Measurements from ENCODE around the gene SLC25A51.

DNA sequence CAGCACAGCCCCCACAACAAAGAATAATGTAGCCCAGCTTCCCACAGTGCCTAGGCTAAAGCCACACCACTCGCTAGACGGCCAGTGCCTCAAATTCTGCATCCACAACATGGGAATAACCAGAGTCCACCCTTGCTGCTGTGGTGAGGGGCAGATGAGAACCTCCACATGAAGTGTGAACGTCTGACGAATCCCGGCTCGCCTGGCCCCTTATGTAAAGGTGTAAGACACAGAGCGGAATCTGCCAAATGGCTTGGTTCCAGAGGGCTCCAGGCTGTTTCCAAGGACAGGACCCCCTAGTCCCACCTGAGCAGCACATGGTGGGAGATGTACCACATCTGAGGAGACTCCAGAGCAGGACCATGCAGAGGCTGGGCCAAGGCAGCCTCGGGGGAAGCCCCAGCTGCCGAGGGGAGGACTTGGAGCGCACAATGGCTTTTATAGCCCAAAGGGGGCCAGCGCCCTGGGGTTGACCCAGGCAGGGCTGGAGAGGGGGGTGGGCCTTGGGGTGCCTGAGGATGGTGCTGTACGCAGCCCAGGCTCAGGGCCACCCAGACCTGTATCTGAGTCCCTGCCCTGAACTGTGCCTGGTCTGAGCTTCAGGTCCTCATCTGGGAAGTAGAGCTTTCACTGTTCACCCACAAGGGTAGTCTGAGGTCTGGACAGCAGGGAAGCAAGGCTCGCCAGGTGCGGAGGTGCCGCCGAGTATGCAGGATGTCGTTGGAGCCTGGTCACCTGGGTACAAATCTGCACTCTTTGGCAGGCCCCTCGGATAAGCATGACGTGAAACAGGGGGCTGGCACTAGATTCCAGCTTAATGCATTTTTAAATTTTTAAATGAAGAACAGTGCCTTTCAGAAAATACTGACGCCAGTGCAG lies 24.9 kb upstream of the SLC25A51 start:
- TF ChIP-seq EP300 (conservative IDR thresholded peaks at IDR 0.05; ENCODE audit: poor library complexity, severe bottlenecking) (no peak), EZH2 (IDR thresholded peaks at IDR 0.05; ENCODE audit: borderline replicate concordance, insufficient read depth, low read length, poor library complexity, severe bottlenecking) (no peak), TAF1 (IDR thresholded peaks at IDR 0.05; ENCODE audit: low read depth) (no peak), MXI1 (conservative IDR thresholded peaks at IDR 0.05; ENCODE audit: poor library complexity, severe bottlenecking) (no peak), POLR2AphosphoS5 (IDR thresholded peaks at IDR 0.05) (no peak), RAD21 (conservative IDR thresholded peaks at IDR 0.05) (no peak), SMC3 (conservative IDR thresholded peaks at IDR 0.05; ENCODE audit: poor library complexity) (no peak), REST (IDR thresholded peaks at IDR 0.05; ENCODE audit: borderline replicate concordance) (no peak)
- TF ChIP-seq, protein P1, sequence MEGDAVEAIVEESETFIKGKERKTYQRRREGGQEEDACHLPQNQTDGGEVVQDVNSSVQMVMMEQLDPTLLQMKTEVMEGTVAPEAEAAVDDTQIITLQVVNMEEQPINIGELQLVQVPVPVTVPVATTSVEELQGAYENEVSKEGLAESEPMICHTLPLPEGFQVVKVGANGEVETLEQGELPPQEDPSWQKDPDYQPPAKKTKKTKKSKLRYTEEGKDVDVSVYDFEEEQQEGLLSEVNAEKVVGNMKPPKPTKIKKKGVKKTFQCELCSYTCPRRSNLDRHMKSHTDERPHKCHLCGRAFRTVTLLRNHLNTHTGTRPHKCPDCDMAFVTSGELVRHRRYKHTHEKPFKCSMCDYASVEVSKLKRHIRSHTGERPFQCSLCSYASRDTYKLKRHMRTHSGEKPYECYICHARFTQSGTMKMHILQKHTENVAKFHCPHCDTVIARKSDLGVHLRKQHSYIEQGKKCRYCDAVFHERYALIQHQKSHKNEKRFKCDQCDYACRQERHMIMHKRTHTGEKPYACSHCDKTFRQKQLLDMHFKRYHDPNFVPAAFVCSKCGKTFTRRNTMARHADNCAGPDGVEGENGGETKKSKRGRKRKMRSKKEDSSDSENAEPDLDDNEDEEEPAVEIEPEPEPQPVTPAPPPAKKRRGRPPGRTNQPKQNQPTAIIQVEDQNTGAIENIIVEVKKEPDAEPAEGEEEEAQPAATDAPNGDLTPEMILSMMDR (IDR thresholded peaks at IDR 0.05; ENCODE audit: poor library complexity, severe bottlenecking) = no peak
